Activated naive CD4-positive, alpha-beta T cell treated with anti-CD3 and anti-CD28 coated beads for 36 hours (primary cell): Measurements from ENCODE around the gene PANK4. TPM values are rescaled to one million over a fixed set of nuclear protein-coding genes. Genes with fewer than 3 reads are reported as not detected.
A peak's percentile ranks its signal among the peaks of the same experiment; 100 is the strongest.

Experiments used
- CTCF ChIA-PET: fragments of 350-600 bp; sonication (Branson Sonifier 250); formaldehyde crosslinking; loops from one replicate; lab custom pipeline; 2021; ENCODE audit warnings: antibody characterized with exemption; lab: Charles Lee
- DNase-seq: peaks from one replicate; pipeline ENCODE4 v3.0.0-alpha.2; 2020
- H3K27ac Mint-ChIP-seq: one replicate; pipeline ENCODE4 v1.8.0; 2021; ENCODE audit warnings: mild to moderate bottlenecking, mixed read lengths
- H3K27me3 Mint-ChIP-seq: one replicate; pipeline ENCODE4 v1.8.0; 2021; ENCODE audit warnings: low read depth, mixed read lengths
- H3K36me3 Mint-ChIP-seq: one replicate; pipeline ENCODE4 v1.8.0; 2021; ENCODE audit warnings: low read depth, mixed read lengths
- H3K4me1 Mint-ChIP-seq: one replicate; pipeline ENCODE4 v1.8.0; 2021; ENCODE audit warnings: low read depth, mixed read lengths
- H3K4me3 Mint-ChIP-seq: one replicate; pipeline ENCODE4 v1.8.0; 2021; ENCODE audit warnings: mild to moderate bottlenecking, moderate library complexity, mixed read lengths
- H3K9me3 Mint-ChIP-seq: one replicate; pipeline ENCODE4 v1.8.0; 2021; ENCODE audit warnings: mixed read lengths
- intact Hi-C: fragments of 100-400 bp; cut with micrococcal nuclease; formaldehyde crosslinking; loops from one replicate; pipeline ENCODE4 v1.15.1; 2023
- total RNA-seq, 2 experiments: library from RNA; stranded (reverse); gene quantifications; one replicate each; pipeline ENCODE4 v1.2.3, GENCODE V29; 2021

PANK4 gene
- total RNA-seq, 2 experiments from 2014 or later = 46.6 to 51.4 TPM

DNA sequence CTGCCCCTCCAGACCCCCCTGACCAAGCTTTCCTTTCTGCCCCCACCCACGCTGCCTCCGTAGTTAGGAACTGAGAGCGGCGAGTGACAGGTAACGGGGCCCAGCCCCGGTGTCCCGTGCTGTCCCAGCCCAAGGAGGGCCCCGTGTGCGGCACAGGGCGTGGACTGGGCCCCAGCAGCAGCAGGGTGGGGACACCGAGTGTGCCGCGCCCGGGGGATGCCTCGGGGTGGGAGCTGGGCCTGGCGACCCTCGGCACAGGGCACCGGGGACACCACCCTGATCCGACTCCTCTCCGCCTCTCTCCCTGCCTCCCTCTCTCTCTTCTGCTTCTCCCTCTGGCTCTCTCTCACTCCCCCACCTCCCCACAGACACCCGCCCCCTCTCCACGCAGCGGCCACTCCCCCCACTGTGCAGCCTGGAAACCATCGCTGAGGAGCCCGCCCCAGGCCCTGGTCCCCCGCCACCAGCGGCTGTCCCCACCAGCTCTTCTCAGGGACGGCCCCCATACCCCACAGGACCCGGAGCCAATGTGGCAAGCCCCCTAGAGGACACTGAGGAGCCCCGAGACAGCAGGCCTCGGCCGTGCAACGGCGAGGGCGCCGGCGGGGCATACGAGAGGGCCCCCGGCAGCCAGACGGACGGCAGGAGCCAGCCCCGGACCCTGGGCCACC lies 22.7 kb downstream of the PANK4 start:
- intact Hi-C loops = no loop called here
- no peak for DNase-seq
- Mint-ChIP-seq H3K9me3 (no peaks in the 10 kb centered on the region), H3K27ac (no peak overlapping the region), H3K4me1 (peaks cover 10% of the 10 kb centered on the region), H3K36me3 (no peaks in the 10 kb centered on the region), H3K4me3 (no peak overlapping the region), H3K27me3 (no peaks in the 10 kb centered on the region)
- CTCF ChIA-PET = no interaction called here

GRCh38 chr1:2502661-2503553 lies 23.5 kb downstream of the PANK4 start:
- peaks cover 10% of the 10 kb centered on the region for H3K4me1 Mint-ChIP-seq
- no peak for DNase-seq
- CTCF ChIA-PET = no interaction called here
- no peak overlapping the region for H3K4me3 Mint-ChIP-seq
- no peaks in the 10 kb centered on the region for H3K36me3 Mint-ChIP-seq
- H3K27ac Mint-ChIP-seq = no peak overlapping the region
- intact Hi-C loops = no loop called here
- no peaks in the 10 kb centered on the region for H3K9me3 Mint-ChIP-seq
- no peaks in the 10 kb centered on the region for H3K27me3 Mint-ChIP-seq

GRCh38 chr1:2502210-2502609 lies 24.2 kb downstream of the PANK4 start:
- CTCF ChIA-PET = no interaction called here
- DNase-seq = no peak
- H3K36me3 Mint-ChIP-seq = no peaks in the 10 kb centered on the region
- peaks cover 10% of the 10 kb centered on the region for H3K4me1 Mint-ChIP-seq
- H3K4me3 Mint-ChIP-seq = no peak overlapping the region
- no peaks in the 10 kb centered on the region for H3K9me3 Mint-ChIP-seq
- intact Hi-C loops = no loop called here
- H3K27ac Mint-ChIP-seq = no peak overlapping the region
- no peaks in the 10 kb centered on the region for H3K27me3 Mint-ChIP-seq

GRCh38 chr1:2501820-2502119 lies 24.6 kb downstream of the PANK4 start:
- no peaks in the 10 kb centered on the region for H3K27me3 Mint-ChIP-seq
- no peak overlapping the region for H3K27ac Mint-ChIP-seq
- CTCF ChIA-PET = no interaction called here
- DNase-seq = no peak
- peaks cover 10% of the 10 kb centered on the region for H3K4me1 Mint-ChIP-seq
- H3K9me3 Mint-ChIP-seq = no peaks in the 10 kb centered on the region
- intact Hi-C loops = no loop called here
- H3K4me3 Mint-ChIP-seq = no peak overlapping the region
- no peaks in the 10 kb centered on the region for H3K36me3 Mint-ChIP-seq

GRCh38 chr1:2501041-2501819 lies 25.2 kb downstream of the PANK4 start:
- no peaks in the 10 kb centered on the region for H3K9me3 Mint-ChIP-seq
- DNase-seq = no peak
- intact Hi-C loops = no loop called here
- CTCF ChIA-PET = no interaction called here
- H3K36me3 Mint-ChIP-seq = no peaks in the 10 kb centered on the region
- H3K27ac Mint-ChIP-seq = no peak overlapping the region
- no peak overlapping the region for H3K4me3 Mint-ChIP-seq
- no peaks in the 10 kb centered on the region for H3K27me3 Mint-ChIP-seq
- H3K4me1 Mint-ChIP-seq = peaks cover 10% of the 10 kb centered on the region

GRCh38 chr1:2499986-2500596 lies 26.3 kb downstream of the PANK4 start:
- DNase-seq = peak; percentile 29
- H3K9me3 Mint-ChIP-seq = no peaks in the 10 kb centered on the region
- peaks cover 10% of the 10 kb centered on the region for H3K4me1 Mint-ChIP-seq
- CTCF ChIA-PET = no interaction called here
- no peaks in the 10 kb centered on the region for H3K36me3 Mint-ChIP-seq
- intact Hi-C loops = no loop called here
- no peak overlapping the region for H3K27ac Mint-ChIP-seq
- no peaks in the 10 kb centered on the region for H3K27me3 Mint-ChIP-seq
- H3K4me3 Mint-ChIP-seq = no peak overlapping the region

GRCh38 chr1:2499260-2499659 lies 27.1 kb downstream of the PANK4 start:
- CTCF ChIA-PET = no interaction called here
- intact Hi-C loops = no loop called here
- H3K27ac Mint-ChIP-seq = no peak overlapping the region
- H3K9me3 Mint-ChIP-seq = no peaks in the 10 kb centered on the region
- H3K4me1 Mint-ChIP-seq = peaks cover 10% of the 10 kb centered on the region
- H3K4me3 Mint-ChIP-seq = no peak overlapping the region
- DNase-seq = no peak
- H3K36me3 Mint-ChIP-seq = no peaks in the 10 kb centered on the region
- H3K27me3 Mint-ChIP-seq = no peaks in the 10 kb centered on the region

DNA sequence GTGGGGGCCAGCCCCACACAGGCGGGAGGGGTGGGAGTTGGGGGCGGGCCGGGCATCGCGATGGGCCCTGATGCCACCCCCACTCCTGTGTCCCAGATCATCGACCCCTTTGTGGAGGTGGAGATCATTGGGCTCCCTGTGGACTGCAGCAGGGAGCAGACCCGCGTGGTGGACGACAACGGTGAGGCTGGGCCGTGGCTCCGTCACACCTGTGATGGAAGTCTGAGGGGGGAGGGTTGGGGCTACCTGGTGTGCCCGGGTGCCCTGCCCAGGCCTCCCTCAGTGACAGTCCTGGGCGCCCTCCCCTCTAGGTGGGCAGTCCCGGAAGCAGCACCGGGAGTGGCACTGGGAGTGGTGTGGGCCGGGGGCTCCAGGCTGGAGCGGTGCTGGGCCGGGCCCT lies 27.7 kb downstream of the PANK4 start:
- Mint-ChIP-seq H3K27ac (no peak overlapping the region), H3K4me1 (peaks cover 17% of the 10 kb centered on the region), H3K27me3 (no peaks in the 10 kb centered on the region), H3K9me3 (no peaks in the 10 kb centered on the region), H3K4me3 (no peak overlapping the region), H3K36me3 (no peaks in the 10 kb centered on the region)
- no peak for DNase-seq
- CTCF ChIA-PET = no interaction called here
- intact Hi-C loops = no loop called here

- CTCF ChIA-PET = no interaction called here
- no peaks in the 10 kb centered on the region for H3K9me3 Mint-ChIP-seq
- H3K36me3 Mint-ChIP-seq = no peaks in the 10 kb centered on the region
- H3K27me3 Mint-ChIP-seq = no peaks in the 10 kb centered on the region
- H3K4me3 Mint-ChIP-seq = no peak overlapping the region
- no peak for DNase-seq
- no peak overlapping the region for H3K27ac Mint-ChIP-seq
- intact Hi-C loops = no loop called here
- peaks cover 20% of the 10 kb centered on the region for H3K4me1 Mint-ChIP-seq
Observed at GRCh38 chr1:2497891-2498290, 28.5 kb downstream of the PANK4 start.

GRCh38 chr1:2496746-2497145 lies 29.6 kb downstream of the PANK4 start:
- Mint-ChIP-seq H3K9me3 (no peaks in the 10 kb centered on the region), H3K27me3 (no peaks in the 10 kb centered on the region), H3K4me1 (peaks cover 20% of the 10 kb centered on the region), H3K27ac (no peak overlapping the region), H3K36me3 (no peaks in the 10 kb centered on the region), H3K4me3 (no peak overlapping the region)
- CTCF ChIA-PET = no interaction called here
- intact Hi-C loops = no loop called here
- DNase-seq = no peak

GRCh38 chr1:2496087-2496622 lies 30.2 kb downstream of the PANK4 start:
- no peaks in the 10 kb centered on the region for H3K36me3 Mint-ChIP-seq
- CTCF ChIA-PET = no interaction called here
- no peaks in the 10 kb centered on the region for H3K27me3 Mint-ChIP-seq
- H3K9me3 Mint-ChIP-seq = no peaks in the 10 kb centered on the region
- no peak overlapping the region for H3K27ac Mint-ChIP-seq
- peak; percentile 15 for DNase-seq
- H3K4me1 Mint-ChIP-seq = peaks cover 20% of the 10 kb centered on the region
- H3K4me3 Mint-ChIP-seq = no peak overlapping the region
- intact Hi-C loops = no loop called here

- CTCF ChIA-PET = no interaction called here
- Mint-ChIP-seq H3K27me3 (no peaks in the 10 kb centered on the region), H3K27ac (no peak overlapping the region), H3K4me3 (no peak overlapping the region), H3K4me1 (peaks cover 20% of the 10 kb centered on the region), H3K9me3 (no peaks in the 10 kb centered on the region), H3K36me3 (no peaks in the 10 kb centered on the region)
- intact Hi-C loops = no loop called here
- DNase-seq = no peak
Observed at GRCh38 chr1:2495546-2495945, 30.9 kb downstream of the PANK4 start.
